SK-N-SH treated with all-trans-retinoic acid at 6 μM for 48 hours (cell line): ENCODE measurements around the gene ZNF19.

Experiments used
- ARNTL ChIP-seq: fragments of 450-650 bp; formaldehyde crosslinking; IDR thresholded peaks from 2 replicates; pipeline ENCODE4 v1.5.0; 2020; ENCODE audit warnings: low read depth, mild to moderate bottlenecking, moderate library complexity, borderline replicate concordance
- CREB5 ChIP-seq: fragments of 250-450 bp; sonication (Bioruptor Pico); IDR thresholded peaks from 2 replicates; pipeline ENCODE4 v1.5.1; 2020; ENCODE audit warnings: low read depth, mild to moderate bottlenecking, moderate library complexity
- CSDC2 ChIP-seq: fragments of 250-450 bp; sonication (Bioruptor Pico); IDR thresholded peaks from 2 replicates; pipeline ENCODE4 v1.5.0; 2020; ENCODE audit warnings: mild to moderate bottlenecking, moderate library complexity
- ISL1 ChIP-seq: fragments of 250-450 bp; sonication (Bioruptor Pico); IDR thresholded peaks from 2 replicates; pipeline ENCODE4 v2.1.2; 2022; ENCODE audit warnings: mild to moderate bottlenecking, moderate library complexity
- PATZ1 ChIP-seq: fragments of 250-450 bp; sonication (Bioruptor Pico); IDR thresholded peaks from 2 replicates; pipeline ENCODE4 v1.8.0; 2020; ENCODE audit warnings: mild to moderate bottlenecking, moderate library complexity, borderline replicate concordance
- POU6F1 ChIP-seq: fragments of 250-450 bp; sonication (Bioruptor Pico); IDR thresholded peaks from 2 replicates; pipeline ENCODE4 v1.8.0; 2021; ENCODE audit warnings: low read depth, mild to moderate bottlenecking, moderate library complexity, borderline replicate concordance
- ZNF565 ChIP-seq: fragments of 450-650 bp; formaldehyde crosslinking; conservative IDR thresholded peaks from 2 replicates; pipeline ENCODE4 v1.5.0; 2020; ENCODE audit warnings: low read depth, mild to moderate bottlenecking, moderate library complexity

GRCh38 chr16:71492786-71493185, 3.7 kb upstream of the ZNF19 start:
- TF ChIP-seq CREB5 (CRISPR knock-in tag) (no peak), ARNTL (CRISPR knock-in tag) (no peak), CSDC2 (CRISPR knock-in tag) (no peak), PATZ1 (no peak), POU6F1 (no peak), ZNF565 (no peak), ISL1 (CRISPR knock-in tag) (no peak)
